GM12801 (cell line): ENCODE data around the gene GRK7.

Source experiments
- TF ChIP-seq, protein P1 (sequence below): IDR thresholded peaks from one replicate; pipeline ENCODE4 v1.5.1; 2011; ENCODE audit warnings: control low read depth; ENCODE audit not compliant: insufficient read length; ENCODE audit errors: extremely low read depth

The GRK7 gene

DNA sequence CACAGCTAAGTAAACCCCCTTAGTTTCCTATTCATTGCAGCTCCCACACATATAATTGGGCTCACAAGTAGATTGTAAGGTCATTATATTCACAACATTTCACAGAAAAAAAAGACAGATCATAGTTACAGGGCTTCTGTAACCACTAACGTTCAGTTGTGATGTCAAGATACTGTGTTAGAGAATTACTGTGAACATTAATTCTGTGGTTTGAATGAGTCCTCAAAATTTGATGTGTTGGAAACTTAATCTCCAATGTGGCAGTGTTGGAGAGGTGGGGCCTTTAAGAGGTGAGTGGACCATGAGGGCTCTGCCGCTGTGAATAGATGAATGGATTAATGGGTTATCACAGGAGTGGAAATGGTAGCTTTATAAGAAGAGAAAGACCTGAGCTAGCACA, 21.3 kb downstream of the GRK7 start:
- TF ChIP-seq, protein P1, sequence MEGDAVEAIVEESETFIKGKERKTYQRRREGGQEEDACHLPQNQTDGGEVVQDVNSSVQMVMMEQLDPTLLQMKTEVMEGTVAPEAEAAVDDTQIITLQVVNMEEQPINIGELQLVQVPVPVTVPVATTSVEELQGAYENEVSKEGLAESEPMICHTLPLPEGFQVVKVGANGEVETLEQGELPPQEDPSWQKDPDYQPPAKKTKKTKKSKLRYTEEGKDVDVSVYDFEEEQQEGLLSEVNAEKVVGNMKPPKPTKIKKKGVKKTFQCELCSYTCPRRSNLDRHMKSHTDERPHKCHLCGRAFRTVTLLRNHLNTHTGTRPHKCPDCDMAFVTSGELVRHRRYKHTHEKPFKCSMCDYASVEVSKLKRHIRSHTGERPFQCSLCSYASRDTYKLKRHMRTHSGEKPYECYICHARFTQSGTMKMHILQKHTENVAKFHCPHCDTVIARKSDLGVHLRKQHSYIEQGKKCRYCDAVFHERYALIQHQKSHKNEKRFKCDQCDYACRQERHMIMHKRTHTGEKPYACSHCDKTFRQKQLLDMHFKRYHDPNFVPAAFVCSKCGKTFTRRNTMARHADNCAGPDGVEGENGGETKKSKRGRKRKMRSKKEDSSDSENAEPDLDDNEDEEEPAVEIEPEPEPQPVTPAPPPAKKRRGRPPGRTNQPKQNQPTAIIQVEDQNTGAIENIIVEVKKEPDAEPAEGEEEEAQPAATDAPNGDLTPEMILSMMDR, result no peak

DNA sequence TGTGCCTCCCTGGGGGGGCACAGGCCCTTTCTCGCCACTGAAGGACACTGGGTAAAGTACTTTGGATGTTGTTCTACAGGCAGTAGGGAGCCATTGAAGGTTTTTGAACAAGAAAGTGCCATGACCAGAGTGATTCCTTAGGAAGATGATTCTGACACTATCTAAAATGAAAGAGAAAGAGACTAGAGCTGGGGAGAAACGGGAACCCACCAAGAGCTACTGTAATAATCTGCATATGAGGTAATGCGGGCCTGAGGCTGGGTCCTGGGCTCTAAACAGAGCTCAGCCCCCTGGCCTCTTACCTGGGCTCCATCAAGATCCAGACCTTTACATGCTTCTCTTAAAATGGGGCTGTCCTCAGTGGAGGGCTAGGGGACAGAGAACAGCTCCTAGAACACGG, 24.9 kb downstream of the GRK7 start:
- TF ChIP-seq, protein P1, result no peak

DNA sequence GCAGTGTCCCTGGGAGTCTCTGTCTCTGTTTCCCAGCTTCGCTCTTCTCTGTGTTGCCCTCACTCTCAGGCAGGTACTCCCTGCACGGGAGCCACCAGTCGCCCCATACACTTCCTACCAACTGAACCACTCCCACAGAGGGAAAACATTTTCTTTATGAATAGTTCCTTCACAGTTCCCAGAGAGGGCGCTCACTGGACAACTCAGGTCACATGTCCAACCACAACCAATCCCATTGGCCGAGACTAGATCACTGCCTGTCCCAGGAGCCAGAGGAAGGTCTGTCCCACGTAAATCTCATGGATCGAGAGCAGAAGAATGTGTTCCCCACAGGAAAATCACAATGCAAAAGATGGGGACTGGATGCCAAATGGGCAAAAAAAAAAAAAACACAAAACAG, 26.1 kb downstream of the GRK7 start:
- TF ChIP-seq, protein P1, result no peak

DNA sequence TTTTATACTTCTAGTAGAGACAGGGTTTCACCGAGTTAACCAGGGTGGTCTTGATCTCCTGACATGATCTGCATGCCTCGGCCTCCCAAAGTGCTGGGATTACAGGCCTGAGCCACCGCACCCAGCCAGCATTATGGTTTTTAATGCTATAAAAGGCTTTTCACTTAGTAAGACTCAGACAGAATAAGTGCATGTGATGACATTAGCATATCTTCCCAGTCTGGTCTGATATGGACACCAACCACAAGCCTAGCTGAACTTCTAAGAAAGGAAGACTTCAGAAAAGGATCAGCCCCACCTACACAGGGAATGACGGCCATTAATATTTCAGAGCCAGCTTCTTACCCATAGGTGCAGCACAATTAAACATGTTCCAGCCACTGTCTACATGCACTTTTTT, 27.0 kb downstream of the GRK7 start:
- TF ChIP-seq, protein P1, result no peak

DNA sequence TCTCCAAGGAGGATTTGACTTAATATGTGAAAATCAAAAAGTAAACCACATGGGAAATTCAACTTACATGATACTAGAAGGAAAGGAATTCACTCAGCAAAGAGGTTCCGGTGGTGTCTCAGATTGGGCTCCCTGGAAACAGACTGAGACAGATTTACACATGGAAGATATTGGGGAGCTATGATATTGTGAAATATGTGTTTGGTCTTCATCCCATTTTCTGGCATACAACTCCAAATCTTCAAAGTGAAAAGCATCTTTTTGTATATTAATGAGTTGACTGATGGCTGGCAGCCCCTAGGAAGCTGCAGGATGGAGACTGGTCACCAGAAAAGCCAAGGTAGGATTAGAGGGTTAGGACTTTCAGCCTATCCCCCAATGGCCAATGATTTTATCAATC, 29.3 kb downstream of the GRK7 start:
- TF ChIP-seq, protein P1, result no peak

DNA sequence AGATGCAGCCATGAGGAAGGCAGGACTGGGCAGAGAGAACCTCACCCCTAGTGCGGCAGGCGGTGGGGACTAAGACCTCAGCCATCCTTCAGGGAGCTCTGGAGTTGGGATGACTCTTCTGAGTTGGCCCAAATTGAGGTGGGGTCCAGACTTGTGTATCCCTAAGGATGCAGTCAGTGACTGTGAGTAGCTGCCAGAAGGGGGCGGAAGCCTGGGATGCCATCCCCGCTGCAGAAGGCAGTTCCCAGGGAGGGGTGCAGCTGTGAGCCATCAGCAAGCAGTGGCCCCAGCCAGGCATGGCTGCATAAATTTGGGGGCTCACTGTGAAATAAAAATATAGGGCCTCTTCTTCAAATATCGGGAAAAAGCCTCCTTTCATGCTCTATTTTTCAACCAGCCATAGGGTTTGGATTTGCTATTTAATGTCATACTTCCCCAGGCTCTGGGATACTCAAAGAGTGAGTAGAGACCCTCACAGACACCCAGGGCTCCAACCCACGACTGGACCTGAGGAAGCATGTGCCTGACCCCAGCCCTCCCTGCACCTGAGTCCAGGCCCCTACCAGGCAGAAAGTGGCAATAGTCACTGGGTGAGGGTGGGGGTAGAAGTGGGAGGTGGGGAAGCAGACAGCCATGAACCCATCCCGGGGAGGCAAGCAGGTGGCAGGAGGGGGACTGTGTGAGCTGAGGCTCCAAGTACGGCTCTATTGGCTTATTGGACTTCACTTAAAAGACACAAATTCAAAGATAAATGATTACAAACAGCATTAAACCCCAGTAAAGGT, 30.5 kb downstream of the GRK7 start:
- TF ChIP-seq, protein P1, result no peak

DNA sequence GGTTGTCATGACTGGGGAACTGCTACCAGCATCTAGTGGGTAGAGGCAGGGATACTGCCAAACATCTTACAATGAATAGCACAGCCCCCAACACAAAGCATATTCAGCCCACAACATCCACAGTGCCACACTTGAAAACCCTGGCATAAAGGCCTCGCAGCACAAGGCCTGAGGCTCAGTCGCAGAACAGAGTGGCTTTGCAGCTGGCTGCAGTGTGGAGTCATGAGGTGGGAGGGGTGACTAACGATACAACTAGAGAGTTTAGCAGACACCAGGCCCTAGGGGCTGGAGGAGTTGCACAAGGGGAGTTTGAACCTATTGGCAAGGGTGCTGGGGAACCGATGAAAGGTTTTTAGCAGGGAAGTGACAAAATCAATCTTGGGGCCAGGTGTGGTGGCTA, 32.1 kb downstream of the GRK7 start:
- TF ChIP-seq, protein P1, result no peak

DNA sequence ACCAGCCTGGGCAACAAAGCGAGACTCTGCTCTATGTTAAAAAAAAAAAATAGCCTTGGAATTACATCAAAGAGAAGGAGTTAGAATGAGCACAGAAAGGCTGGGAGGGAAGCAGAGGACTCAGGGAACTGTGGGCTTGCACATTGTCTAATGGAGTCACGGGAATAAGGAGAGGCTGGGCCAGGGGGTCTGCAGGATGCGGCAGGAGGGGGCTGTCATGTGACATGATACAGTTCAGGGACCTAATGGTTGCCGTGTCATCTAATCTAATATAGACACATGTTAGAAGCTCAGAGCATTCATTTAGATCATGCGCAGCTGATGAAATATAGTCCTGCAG, 32.5 kb downstream of the GRK7 start:
- TF ChIP-seq, protein P1, result no peak
